RCC 7860 (cell line): ENCODE measurements around the gene TRIO.
"Not testable (repeated sequence)": the region's sequence is repeated elsewhere in the genome, so short reads cannot be mapped to it uniquely, and the experiment has no call there.

Experiments used
- DNase-seq: peaks from one replicate; pipeline ENCODE4 v3.0.0-alpha.2; 2015; ENCODE audit warnings: low spot score
- FAIRE-seq: peaks from 2 replicates; lab custom pipeline; 2012; peaks lifted over from hg19 to GRCh38; lab: Jason Lieb, UNC

Gene TRIO

DNA sequence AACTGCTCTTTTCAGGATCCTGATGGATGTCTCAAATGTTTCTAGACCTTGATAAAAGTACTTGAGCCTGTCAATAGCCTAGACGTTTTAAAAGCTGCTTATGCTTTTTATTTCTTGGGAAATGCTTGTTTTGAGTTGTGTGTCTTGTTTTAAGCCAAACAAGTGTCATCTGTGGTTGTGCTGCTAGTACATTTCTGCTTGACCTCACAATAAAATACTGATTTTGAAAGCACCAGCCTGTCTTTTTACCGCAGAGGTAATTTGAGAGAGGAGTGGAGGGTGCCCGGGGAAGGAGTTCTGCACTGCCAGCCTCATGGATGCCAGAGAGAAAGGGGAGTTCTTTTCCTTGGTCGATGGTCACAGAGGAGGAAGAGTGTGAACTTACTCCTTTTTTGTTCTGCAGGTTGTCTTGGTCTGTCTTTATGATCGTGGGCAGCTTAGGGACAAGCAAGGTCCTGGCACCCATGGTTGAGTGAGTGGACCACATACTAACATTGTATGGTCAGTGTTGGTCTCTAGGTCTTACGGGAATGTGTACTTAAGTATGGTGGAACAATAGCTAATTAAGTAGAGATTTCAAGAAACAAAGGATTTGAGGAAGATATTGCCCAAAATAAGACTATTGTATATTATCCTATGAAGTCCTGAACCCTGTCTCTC lies 61.0 kb downstream of the TRIO start:
- DNase-seq (peak; percentile 56), FAIRE-seq (peak; percentile 29)

DNA sequence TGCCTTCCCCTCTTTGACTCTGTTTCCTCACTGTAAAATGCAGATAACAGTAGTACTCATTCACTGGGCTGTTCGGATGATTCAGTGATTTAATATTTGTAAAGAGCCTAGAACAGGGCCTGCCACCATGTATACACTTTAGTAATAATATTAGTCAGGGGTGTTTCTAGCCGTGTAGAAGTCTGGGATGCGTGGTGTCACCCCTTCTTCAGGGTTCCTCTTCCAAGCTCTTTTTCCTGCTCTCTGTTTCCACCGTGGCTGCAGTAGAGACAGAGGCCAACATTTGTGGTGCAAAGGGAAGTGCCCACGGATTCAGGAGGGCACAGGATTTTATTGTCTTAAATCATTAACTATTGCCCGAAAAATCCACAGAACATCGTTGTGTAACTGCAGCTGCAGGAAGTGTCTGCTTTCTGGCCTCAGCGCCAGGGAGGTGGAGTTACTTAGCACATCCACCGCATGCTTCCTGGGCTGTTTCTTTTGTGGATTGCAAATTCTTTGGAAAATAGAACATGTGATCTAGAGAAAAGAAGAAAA lies 61.7 kb downstream of the TRIO start:
- peak; percentile 96 for FAIRE-seq
- peak; percentile 94 for DNase-seq

DNA sequence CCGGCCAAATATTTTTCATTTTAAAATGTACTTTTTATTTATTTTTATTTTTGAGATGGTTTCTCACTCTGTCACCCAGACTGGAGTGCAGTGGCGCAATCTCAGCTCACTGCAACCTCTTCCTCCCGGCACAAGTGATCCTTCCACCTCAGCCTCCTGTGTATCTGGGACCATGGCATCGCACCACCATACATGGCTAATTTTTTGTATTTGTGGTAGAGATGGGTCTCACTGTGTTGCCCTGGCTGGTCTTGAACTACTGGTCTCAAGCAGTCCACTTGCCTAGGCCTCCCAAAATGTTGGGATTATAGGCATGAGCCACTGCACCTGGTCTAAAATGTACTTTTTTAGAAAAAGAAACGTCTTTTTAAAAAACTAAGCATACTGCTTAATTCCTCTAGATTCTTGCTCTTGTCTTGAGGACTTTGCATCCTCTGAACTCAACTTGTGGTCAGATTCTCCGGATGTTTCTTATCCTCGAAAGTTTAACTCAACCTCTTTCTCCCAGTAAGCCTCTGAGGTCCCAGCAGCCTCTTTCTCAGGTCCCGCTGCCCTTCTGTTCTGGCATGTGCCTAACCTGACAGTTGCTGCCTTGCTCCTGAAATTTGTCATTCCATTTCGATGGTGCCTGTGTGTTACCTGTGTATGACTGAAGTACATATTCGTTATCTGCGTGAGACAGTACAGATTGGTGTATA lies 63.0 kb downstream of the TRIO start:
- DNase-seq (peak; percentile 35), FAIRE-seq (peak; percentile 5)

DNA sequence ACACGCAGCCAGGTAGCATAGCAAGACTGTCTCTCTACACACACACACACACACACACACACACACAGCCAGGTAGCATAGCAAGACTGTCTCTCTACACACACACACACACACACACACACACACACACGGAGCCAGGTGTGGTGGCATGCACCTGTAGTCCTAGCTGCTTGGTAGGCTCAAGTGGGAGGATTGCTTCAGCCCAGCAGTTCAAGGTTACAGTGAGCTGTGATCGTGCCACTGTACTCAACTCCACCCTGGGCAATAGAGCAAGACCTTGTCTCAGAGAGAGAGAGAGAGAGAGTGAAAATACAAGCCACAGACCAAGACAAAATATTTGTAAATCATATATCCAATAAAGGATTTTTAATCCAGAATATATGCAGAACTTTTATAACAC lies 64.3 kb downstream of the TRIO start:
- peak; percentile 57 for DNase-seq
- FAIRE-seq = not testable (repeated sequence)

DNA sequence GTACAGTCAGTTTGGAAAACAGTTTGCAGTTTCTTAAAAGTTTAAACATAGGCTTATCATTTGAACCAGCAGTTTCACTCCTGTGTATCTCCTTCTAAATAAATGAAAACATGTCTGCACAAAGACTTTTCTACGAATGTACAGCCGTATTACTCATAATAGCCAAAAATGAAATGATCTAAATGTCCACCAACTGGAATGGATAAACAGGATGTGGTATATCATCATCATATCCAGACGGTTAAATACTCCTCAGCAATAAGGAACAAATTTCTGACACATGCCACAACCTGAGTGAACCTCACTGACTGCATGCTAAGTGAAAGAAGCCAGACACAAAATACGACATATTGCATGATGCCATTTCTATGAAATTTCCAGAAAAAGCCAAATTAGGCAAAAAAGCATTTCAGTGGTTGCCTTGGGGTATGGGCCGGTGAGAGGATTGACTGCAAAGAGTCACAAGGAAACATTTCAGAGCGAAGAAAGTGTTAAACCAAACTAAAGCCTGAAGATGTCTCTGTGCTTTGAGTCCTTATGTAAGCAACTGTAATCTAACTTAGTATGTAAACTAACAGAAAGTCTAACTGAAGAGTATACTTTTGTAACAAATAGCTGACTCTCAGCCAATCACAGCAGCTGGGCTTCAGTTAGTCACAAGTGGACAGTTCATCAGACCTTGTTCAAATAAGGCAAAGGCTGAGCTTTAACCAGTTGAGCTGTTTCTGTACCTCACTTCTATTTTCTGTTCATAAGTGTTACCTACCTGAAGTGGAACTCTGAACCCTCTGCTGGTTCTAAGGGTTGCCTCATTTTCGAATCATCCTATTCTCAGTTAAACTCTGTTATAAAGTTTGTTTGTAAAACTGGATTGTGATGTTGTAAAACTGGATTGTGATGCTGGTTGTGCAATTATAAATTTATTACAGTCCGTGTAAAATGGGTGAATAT lies 65.2 kb downstream of the TRIO start:
- DNase-seq = peak; percentile 84
- FAIRE-seq = peak; percentile 84

DNA sequence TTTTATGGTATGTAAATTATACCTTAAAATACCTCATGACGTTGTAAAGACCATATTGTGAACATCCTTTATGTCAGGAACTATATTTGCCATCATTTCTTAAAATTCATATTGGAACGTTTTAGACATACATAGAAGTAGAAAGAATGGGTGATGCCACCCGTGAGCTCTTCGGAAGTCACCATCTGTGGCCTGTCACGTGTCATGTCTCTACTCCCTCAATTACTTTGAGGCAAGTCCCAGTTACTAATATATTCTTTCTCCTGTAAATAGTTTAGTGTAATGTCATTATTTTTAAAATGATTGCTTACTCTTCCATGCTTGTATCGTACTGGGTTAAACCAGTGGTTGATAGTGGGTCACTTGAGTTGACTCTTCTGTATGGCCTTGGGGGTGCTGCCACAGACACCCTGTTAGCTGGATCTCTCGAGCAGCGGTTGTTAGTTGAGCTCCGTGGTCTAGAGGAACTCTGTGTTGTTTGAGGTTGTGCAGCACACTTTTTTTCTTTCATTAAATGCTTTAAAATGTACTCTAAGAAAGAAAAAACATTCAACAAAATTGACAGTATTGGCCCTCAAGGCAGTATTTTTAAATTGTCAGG lies 66.2 kb downstream of the TRIO start:
- FAIRE-seq = no peak
- DNase-seq = no peak

DNA sequence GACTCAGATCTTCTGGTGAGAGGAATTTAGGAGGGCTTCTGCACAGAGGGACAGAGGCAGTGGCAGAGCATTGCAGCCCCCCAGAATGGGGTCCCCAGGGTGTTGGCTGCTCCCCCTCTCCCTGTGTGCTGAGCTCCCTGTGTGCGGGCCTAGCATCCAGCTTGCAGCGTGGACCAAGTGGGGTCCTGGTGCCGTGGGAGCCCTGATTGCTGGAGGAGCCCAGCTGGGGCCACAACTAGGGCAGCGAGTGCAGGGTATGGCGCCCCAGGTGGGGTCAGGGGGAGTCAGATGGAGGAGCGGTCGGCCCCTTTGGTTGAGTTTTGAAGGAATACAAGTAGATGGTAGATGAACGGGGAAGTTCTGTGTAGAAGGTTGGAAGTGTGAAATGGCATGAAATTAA lies 66.7 kb downstream of the TRIO start:
- DNase-seq (no peak), FAIRE-seq (no peak)

DNA sequence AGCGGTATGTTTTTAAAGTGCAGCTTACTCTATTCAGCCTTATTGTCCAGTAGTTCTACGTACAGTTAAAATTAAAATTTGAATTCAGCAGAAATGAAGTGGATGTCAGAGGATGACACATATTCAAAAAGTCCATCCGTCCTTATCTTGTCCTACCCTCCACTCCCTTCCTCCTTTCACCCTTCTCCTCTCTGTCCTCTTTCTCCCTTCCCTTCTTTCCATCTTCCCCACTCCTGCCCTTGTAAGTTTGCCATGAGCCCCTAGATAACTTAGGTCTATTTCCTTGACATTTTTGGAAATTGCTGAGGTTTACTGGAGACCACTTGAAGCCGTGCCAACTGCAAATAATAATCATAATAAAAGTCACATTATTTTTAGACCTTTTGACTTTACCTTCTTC lies 67.6 kb downstream of the TRIO start:
- FAIRE-seq = no peak
- DNase-seq = no peak

DNA sequence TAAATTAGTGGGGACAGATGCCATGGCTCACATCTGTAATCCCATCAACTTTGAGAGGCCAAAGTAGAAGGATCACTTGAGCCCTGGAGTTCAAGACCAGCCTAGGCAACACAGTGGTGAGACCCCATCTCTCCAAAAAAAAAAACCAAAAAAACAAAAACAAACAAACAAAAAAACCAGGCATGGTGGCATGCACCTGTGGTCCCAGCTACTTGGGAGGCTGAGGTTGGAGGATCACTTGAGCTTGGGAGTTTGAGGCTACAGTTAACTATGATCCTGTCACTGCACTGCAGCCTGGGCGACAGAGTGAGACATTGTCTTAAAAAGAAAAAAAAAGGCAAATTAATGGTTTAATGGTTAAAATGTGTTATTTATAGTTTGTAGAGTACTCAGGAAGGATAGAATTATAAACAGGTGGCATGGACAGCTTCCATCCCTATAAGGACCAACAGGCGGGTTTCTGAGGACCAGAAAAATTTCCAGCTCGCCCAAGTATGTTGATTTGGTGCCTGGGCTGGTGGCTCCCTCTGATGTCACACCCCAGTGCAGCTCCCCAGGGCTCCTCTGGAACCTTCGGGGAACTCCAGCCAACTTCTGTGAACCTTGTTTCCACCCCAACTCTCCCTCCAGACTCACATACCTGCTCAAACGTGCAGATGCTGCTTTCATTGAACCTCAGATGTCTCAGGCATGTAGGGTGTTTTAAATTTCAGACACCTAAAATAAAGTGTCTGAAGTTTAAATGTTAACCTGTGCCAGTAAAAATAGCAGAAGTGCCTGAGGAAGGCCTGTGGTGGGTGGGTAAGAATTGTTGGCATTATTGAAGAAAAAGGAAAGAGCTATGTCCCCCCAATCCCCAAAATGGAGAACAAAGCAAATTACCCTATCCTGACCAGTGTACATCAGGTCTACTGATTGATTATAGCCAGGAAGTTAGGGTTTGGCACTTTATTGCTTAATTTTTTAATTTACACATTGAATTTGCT lies 69.0 kb downstream of the TRIO start:
- FAIRE-seq (no peak), DNase-seq (no peak)

DNA sequence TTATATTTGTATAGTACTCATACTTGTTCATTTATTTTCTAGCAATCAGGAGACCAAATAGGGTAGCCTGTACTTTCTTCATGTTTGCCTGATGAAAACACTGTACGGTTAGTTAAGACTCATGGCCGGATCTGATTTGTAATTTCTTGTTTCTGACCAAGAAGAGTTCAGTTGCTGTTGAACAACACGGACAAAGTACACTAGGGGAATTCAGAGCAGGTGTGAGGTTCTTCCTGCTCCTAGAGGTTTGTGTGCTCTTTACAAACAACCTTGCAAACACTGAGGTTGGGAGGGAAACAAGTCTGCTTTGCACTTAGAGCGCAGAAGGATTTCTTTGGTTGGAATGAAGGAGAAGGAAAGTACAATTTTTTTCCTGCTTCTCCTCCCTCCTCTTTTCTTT lies 69.7 kb downstream of the TRIO start:
- FAIRE-seq (no peak), DNase-seq (no peak)

DNA sequence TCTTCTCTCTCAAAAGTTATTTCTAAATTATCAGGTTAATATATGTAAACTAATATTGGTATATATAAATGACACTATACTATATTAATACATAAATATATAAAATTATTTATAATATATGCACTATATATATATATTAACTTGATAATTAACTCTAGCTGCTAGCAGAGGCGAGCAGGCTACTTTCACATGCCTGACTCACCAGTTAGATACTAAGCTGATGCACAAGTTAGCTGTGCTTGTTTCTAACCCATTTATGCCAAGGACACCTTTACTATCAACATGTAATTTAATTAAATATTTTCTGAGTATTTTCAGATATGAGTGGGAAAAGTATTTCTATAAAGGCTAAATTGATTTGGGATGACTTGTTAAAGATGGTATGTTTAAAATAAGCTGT lies 70.1 kb downstream of the TRIO start:
- DNase-seq (no peak), FAIRE-seq (peak; percentile 86)

DNA sequence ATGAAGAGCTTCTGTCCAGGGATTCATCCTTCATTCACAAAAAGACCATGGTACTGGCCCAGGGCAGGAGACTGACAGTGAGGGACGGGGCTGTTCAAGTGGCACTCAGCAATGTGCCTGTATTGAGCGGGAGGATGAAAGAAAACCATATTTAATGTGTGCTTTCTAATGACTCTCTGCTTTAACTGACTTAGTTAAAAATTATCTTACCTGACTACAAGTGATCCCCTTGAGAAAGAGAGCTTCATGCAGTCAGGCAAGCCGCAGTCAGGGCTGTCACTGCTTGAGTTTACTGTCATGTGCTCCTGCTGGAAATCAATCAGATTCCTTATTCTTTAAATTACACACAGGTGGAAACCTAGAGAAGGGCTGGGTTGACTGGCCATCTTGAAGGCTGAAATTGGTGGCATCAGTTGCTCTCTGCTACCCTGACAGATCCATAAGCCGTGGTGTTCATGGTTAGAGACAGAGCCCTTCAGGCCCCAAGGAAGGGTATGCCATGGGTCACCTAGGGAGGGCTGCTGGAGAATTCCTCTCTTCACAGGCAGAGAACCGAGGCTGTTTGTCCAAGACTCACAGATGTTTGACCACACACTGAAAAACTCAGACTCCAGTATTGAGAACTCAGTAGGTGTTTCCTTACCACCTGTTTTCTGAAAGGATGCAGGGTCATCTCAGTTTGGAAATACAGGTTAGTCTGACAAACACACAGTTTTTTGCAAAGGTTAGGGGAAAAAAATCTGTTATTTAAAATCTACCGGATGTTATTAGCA lies 70.9 kb downstream of the TRIO start:
- FAIRE-seq (peak; percentile 80), DNase-seq (peak; percentile 46)

DNA sequence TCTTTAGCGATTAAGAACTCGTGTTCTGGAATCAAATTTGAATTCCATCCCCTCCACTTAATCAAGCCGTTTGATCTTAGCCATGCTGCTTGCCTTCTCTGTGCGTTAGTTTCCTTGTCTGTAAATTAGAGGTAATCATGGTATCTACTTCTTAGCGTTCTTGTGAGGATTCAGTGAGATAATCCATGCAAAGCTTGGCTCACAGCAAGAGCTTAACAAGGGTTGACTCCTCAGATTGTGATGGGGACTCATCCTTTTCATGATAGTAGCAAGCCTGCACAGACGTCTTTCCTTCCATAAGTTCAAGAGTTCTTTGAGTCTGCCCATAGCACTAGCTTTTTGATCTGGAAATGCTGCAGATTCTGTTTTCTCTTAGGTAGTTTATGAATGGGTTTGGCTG lies 72.8 kb downstream of the TRIO start:
- no peak for FAIRE-seq

DNA sequence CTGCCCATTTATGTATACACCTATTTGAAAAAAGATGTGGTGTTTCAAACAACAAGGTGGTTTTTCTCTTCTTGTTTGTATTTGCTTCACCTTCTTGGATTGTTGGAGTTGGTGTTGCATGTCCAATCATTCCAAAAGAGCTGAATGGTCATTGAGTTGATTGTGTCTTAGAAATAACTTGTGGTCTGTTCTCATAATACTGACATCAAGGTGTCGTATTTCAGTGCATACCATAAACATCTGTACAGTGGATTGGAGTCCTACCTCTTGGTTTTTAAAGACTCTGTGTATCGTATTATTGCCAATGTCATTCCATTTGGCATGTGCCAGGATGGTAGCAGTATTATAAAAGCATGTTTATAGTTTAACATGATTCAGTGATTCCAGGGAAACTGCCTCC lies 73.2 kb downstream of the TRIO start:
- no peak for DNase-seq
- no peak for FAIRE-seq

More for the DNA sequence above, 72.8 kb downstream of the TRIO start:
- no peak for DNase-seq

DNA sequence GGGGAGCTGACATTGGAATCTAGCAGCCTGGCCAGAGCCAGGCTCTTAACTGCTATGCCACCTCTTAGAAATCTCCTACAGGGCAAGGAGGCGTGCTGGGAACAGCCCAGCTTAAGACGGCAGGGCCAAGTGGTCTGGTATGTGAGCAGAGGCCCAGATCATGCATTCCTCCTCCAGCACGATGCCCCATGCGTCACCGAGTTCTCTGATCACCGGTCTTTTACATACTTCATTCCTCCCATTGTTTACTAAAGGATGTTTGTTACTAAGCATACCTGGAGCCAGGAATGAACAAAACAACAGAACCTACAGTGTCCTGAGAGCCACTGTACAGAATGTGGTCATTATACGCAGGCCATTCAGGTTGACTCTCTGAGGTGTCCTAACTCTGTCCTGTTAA lies 73.8 kb downstream of the TRIO start:
- no peak for FAIRE-seq
- no peak for DNase-seq

DNA sequence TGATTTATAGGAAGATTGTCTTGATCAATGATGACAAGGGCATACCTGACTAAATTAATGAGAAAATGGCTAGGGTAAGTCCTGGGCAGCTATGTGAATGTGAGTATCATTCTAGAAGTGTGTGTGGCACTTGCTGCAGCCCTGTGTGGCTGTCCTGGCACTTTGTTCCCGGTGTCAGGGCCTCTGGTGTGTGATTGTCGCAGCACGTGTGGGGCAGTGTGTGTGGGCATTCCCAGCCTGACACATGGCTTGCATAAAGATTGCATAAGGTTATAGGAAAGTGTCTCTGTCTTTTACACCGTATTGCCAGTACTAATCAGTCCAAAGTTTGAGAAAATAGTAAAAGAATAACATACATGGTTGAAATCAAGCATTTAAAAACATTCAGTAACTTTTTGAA lies 74.4 kb downstream of the TRIO start:
- FAIRE-seq (no peak), DNase-seq (no peak)

DNA sequence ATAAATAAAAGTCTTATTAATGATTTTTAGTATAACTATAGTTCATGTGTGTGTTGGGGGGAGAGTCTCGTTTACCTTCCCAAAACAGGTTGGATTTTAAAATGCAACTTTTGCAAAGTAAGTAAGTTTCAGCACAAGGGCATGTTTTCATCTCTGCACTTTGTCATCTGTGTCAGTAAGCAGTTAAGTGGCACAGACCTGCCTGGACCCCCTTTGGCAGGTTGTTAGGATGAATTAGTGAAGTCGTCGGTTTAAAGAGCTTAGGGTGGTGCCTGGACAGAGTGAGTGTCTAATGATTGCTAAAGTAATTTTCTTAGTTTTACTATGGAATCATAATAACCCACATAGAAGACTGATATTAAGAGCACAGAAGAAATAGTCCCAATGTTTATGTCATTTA lies 74.9 kb downstream of the TRIO start:
- DNase-seq = no peak
- FAIRE-seq = no peak

DNA sequence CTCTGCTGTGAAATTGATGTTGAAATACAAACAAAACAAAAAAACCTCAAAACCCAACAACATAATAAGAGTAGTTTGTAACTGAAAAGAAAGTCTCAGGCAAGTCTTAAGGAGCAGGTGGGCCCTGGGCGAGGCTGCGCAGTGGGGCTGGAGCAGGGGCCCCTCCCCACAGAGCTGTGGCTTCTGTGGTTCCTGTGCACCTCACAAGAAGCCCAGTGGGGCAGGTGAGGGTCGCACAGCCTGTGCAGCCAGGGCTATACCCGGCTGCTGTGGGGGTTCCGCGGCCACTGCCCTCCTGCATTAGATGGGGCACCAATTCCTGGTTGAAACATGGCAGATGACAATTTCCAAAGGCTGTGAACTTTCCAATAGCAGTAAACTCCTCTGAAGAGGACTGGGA lies 75.3 kb downstream of the TRIO start:
- FAIRE-seq (no peak), DNase-seq (no peak)
